Measurements from ENCODE around the gene RAB12.
"Not testable (repeated sequence)": the region's sequence is repeated elsewhere in the genome, so short reads cannot be mapped to it uniquely, and the experiment has no call there.

RAB12 gene

DNA sequence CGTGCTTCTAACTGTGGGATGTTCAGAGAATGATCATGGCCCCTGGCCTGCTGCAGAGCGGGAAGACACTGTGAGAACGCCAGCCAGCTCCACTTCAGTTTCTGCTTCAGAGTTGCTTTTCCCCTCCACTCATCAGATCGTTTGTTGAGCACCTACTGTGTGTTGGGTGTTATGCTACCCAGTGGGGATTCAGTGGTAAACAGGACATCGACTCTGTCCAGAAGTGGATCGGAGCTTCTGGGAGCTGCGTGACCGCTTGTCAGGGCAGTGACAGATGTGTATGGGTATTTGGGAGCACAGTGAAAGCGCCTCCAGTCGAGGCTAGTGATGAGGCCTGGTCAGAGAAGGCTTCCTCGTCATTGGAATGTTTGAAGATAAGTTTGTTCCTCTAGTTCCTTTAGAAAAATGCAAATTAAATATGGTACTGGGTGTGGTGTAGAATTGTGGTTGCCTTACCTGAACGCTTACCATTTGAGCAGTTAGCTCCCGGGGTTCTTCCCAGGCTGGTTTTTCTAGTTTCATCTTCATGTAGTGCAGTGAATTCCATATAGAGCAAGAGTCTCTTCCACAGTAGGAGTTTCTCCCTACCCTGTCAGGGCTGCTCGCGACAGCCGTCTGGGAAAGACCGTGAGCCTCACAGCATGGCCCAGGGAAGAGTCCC lies 2.8 kb downstream of the RAB12 start:
- DNase-seq (ENCODE audit: low spot score) = no peak

DNA sequence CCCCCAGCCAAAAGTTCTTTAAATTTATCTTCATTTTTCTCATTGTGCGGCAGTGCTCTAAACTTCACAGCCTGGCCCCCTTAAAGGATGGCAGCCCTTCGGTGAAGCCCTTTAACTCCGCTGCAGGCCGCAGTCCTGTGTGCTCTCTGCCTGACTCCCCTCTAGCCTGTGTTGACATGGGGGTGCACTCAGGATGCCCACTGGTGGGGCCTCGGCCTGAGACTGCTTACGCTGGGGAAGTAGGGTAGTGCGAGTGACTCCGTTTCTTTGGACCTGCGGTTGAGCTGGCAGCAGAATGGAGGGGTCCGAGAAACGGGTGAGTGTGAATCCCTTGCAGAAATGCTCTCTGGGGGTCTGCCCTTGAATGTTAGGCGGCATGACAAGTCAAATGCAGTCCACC lies 5.6 kb downstream of the RAB12 start:
- DNase-seq (ENCODE audit: low spot score) = no peak

DNA sequence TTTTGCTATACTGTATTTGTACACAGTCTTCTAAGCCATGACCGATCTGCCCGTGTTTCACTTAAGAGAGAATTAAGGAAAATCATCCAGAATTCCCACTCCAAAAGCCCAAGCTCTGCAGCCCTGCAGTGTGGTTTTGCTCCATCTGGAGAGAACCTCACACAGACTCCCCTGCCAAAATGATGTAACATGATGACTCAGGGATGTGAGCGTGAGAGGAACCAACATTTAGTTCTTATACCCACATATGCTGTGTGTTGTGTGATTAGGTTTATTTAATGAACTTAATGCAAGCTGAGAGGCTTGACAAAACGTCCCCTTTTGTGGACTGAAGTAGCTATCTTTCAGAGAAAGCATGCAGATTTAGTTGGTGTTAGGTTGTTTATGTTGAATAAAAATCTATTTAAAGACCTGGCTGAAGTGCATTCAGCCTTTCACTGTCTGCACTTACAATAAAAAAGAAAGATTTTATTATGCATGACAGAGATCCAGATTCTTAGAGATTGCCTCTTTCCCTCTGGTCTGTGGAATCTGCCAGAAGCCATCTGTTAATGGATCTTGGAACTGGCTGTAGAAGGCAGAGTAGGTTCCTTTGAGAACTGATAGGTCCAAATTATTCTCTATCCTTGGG lies 6.3 kb downstream of the RAB12 start:
- DNase-seq (ENCODE audit: low spot score) = no peak

DNA sequence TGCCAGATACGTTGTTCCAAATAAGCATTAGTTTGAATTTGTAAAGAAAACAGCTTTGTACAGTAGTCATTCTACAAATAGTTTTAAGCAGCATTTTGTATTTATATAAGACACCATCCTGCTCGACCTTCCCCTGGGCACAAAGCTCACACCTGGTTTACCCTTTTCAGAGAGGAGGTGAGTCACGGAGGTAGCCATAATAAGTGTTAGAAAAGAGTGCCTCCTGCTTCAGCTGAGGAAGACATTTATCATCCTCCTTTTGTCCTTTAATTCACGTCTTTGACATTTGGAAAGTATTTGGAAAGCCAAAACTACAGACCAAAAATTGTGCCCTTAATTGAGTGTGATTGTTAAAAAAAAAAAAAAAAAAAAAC lies 6.8 kb downstream of the RAB12 start:
- DNase-seq (ENCODE audit: low spot score) = no peak

DNA sequence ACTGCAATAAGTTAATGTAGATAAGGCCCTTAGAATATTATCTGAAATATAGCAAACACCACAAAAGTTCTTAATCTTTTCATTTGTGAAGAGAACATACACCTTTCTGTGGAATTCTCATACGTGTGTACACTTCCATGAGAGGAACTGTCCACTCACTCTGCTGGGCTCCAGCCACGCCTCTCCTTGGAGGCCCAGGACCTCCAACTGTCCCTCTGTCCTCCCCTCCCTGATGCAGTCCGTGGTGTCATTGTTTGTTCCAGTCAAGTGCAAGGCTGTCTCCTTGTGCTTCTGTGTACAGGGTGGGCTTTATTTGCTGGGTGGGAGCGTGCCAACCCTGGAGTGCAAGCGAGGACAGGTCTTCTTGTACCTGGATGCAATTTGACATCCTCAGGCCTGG lies 8.7 kb downstream of the RAB12 start:
- no peak for DNase-seq (ENCODE audit: low spot score)

DNA sequence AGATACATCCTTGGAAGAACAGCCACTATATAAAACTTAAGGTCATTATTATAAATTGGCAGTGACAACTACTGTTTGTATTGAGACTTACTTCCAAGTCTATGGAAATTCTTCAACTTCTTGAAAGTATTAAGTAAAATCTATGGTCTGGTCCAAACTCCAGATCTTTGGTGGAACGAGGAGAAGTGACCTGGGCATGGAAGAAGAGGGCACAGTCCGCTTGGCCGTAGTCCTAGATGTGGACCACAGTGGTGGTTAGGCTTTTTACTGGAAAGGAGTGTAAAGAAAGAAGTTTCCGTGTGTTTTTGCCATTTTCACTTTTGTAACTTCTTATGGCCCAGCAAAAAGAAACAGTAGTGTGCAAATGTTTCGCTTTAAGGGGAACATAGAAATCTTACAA lies 9.8 kb downstream of the RAB12 start:
- DNase-seq (ENCODE audit: low spot score) = no peak

DNA sequence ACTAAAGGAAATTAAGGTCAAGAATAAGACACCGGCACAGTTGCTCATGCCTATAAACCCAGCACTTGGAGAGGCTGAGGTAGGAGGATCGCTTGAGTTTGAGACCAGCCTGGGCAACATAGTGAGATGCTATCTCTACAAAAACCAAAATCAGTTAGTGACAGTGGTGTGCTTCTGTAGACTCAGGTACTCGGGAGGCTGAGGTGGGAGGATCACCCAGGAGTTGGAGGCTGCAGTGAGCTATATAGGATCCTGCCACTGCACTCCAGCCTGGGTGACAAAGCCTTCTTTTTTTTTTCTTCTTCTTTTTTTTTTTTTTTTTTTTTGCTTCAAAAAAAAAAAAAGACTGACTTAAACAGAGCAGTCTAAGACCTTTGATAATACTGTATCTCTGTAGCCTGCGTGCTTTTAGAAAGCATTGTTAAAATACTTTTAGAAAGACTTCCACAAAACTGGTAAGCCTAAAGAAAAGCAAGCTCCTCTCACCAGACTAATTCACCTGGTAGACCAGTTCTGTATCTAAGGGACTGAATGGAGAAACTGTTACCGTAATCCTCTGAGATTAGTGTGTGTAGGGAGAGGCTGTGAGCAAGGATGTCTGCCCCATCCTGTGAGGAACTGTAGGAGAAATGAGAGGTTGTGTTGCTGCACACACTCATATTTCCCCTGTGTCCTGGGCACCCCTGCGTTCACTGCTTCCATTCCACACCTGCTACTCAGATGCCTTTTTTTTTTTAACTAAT lies 10.8 kb downstream of the RAB12 start:
- DNase-seq (ENCODE audit: low spot score) = no peak

DNA sequence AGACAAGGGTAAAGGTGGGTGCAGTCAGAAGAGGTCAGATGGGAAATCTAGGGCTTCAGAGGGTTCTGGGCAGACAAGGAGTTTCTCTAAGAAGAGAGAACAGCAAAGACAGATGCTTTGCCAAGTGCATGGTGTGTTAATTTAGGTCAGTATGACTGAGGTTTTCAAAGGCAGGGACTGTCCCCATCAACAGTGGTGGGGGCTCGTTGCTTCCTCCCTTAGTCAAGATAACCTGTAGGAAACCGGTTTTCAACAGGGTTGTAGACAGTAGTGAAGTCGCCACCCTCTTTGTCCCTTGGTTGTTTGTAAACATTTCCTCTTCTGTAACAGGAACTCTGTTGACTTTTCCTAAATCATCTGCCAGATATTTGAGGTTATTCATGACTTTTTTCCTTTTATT lies 11.6 kb downstream of the RAB12 start:
- no peak for DNase-seq (ENCODE audit: low spot score)

DNA sequence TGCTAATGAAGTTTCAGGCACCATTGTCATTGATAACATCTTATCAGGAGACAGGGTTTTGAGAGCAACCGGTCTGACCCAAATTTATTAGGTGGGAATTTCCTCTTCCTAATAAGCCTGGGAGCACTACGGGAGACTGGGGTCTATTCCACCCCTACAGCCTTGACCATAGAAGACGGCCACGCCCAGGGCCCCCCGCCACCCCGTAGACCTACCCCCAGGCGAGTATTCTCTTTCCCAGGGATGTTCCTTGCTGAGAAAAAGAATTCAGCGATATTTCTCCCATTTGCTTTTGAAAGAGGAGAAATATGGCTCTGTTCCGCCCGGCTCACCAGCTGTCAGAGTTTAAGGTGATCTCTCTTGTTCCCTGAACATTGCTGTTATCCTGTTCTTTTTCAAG lies 13.4 kb downstream of the RAB12 start:
- not testable (repeated sequence) for DNase-seq (ENCODE audit: low spot score)

DNA sequence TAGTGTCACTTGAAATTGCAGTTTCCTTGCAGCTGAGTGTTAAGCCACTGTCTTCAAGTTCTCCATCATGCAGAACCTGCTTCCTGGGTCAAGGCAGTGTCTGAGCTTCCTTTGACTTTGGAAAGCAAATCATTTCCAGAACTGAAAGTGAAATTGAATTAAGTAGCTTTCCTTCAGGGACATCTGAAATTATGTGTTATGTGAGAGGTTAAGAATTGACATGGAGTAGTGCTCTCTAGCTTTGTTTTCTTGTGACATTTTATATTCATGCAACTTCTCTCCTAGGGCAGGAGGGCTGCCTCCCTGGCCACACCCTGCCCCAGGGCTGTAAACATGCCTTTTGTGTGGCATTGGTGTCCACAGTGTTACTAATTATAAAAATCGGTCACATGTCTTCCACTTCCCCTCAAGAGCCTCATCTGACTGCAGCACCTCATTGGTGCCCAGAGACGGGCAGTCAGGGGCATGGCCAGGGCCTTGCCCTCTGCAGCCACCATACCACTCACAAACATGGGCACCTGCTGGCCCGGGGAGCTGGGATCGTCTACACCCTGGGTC lies 14.4 kb downstream of the RAB12 start:
- DNase-seq (ENCODE audit: low spot score) = no peak

DNA sequence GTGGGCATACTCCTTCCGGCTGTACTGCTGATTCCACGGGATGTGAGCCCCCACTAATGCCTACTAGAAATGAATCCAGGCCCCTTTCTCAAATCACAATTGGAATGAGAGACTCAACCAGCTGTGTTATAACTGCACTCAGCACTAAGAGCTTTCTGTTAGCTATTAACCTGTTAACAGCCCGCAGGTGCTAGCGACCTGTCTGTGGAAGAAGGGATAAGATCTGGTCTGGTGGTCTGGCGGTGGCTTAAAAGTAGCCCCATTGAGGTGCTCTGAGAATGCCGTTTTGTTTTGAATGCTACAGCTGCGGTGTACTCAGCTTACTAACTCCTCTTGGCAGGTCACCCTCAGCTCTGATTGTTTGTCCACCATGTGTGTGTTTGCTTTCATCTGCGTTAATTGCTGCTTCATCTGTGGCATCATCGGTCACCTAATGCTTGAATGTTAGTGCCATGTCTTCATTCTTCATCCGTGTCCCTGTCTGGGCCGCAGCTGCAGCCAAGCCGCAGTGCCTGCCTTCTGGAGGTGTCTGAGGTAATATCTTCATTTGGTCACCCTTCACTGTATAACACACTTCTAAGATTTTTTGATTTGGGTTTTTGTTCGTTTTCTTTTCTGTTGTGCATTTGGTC lies 16.3 kb downstream of the RAB12 start:
- DNase-seq (ENCODE audit: low spot score) = no peak

DNA sequence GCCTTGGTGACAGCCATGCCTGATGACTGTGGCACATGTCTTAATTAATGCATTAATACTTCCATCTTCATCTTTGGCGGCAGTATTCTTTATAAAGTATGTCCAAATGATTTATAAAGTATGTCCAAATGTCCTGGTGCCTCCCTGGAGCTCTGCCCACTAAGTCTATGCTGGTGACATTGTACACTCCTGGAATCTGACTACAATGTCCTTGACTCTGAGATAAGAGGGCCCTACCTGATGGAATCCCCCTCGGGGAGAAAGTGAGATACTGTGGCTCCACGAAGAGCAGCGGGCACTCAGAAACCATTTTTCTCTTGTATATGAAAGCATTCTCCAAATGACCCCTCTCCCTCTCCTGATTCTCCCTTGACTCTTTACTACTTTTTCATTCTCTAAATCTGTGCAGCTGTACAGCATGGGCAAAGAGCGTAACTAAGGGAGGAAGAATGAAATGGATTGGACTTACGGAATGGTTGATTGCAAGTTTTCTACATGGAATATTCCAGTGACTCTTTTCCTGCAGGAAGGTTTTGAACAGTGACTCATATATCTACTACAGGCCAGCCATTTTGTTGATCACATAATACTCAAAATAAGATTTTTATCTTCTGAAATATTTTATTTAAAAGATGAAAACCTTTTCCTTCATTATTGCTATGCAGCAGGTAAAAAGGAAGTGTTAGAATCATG lies 17.3 kb downstream of the RAB12 start:
- DNase-seq (ENCODE audit: low spot score) = no peak

DNA sequence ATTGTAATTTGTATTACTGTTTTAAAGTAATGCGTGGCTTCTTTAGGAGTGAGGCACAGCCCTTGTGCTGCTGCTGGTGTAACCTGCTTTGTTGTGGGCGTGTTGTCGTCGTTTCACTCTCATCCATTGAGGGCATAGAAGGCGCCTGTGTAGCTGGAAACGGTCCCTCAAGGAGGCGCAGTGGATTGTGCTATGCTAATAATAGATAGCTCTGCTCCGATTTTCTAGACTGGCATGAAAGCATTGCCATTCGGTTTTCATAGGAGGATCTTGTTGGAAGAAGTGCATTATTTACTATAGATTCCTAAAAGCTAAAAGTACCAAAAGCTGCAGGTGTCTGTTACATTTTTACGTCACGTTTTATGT lies 17.9 kb downstream of the RAB12 start:
- no peak for DNase-seq (ENCODE audit: low spot score)

DNA sequence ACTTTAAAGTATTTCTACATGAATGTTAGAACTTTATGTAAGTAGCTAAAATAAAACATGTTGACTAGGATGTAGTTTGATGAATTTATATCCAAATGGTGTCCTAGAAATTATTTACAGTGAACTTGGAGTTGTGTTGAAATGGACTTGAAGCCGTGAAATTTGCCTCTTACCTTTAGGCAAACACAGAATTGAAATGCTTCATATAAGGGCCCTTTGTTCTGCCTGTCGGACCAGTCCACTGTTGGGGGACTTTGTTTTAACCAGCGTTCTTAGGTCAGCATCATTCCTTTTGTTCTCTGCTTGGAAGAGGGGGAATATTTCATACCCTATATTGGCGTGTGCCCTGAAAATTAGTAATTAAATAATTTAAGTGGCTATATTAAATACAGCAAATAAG lies 18.3 kb downstream of the RAB12 start:
- DNase-seq (ENCODE audit: low spot score) = no peak

DNA sequence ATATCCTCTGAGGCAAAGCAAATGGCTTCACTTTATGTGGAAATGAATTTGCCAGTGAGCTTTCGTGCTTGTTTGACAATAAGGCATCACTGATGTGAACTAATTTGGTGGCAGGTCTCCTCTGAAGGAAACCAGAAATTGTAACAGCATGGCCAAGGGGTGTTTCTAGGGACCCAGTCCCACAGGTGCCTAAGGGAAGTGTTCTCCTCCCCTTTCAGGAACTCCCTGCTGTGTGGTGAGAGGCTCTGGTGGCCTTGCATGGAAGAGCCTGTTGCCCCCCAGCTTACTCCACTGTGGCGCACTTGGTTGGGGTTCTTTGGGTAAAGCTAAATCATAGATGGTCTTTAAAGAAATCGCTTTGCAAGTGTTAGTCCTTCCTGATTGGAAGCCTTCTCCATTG lies 20.4 kb downstream of the RAB12 start:
- no peak for DNase-seq (ENCODE audit: low spot score)

DNA sequence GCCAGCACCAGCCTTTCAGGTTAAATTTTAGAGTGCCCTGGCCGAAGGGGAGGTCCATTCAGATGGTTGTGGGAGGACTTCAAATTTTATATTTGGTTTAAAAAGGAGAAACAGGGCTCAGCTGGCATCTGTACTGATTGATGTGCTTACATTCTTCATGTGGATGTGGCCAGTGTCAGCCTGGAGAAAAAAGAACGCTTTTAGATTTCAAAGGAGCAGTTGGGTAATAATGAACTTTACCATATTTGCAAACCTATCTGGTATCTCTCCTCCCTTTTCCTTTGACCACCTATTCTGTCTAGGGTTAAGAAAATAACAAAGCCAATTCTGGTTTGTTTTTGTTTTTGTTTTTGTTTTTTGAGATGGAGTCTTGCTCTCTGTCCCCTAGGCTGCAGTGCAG lies 21.3 kb downstream of the RAB12 start:
- DNase-seq (ENCODE audit: low spot score) = no peak

DNA sequence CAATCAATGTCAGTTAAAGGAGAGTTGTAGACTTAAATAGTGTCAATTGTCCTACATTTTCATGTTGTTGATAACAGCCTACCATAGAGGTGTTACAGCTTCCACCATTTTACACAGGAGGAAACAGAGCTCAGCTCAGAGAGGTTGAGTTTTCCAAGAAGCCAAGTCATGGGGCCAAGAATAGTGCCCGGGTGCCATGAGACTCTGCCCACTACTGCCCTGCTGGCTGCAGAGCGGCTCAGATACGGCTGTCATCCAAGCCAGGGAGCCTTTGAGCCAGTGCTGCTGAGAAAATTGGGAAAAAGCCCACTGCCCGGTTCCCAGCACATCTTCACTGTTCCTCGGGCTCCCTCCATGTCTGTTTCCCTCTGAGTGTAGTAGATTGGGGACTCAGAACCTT lies 22.0 kb downstream of the RAB12 start:
- no peak for DNase-seq (ENCODE audit: low spot score)

DNA sequence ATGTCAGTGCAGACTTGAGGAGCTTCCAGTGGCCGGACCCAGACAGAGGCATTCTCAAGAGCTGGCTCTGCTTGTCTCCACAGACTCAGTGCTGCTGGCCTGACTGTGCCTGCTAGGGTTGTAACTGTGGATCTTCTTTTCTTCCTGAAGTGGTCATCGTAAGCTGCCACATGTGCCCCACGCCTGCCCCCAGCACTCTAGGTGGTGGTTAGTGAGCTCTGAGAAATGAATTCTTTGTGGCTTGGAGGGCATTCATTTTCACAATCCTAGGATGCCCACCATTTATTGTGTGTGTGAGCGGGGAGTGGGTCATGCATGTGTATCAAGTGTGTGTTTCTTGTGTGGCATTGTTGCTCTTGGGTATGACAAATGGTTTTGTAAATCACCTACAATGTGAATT lies 23.1 kb downstream of the RAB12 start:
- no peak for DNase-seq (ENCODE audit: low spot score)

DNA sequence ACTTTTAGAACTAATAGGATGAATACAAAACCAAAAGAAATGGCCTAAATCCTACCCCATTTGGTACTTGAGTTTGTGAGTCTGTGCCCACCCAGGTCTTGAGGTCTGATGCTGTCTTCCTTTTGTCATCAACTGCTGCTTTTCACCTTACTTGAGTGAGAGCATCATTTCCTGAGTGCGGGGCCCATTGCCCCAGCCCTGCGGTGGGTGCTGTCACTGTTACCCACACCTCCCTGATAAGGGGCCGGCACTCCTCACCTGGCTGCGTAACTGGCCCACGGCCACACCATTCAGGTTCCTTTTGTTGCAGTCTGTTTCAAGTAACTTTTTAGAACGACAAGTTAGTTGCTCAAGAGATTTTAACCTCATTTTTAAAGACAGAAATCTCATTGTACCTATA lies 25.3 kb downstream of the RAB12 start:
- DNase-seq (ENCODE audit: low spot score) = no peak

DNA sequence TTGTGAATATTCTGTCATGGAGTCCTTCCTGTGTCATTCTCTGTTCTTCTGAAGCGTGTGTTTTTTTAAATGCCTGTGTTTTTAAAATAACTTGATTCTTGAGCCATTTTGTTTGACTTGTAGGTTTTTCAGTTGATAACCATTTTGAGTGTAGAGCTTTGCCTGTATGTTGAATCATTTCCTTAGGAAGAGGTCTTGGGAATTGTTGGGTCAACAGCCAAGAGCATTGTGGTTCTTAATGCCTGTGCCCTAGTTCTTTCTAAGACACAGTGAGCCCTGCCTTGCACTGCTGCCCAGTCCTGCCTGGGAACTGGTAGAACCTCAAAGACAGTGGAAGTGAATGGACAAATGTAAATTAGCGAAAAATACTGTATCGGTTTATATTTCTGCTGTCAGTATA lies 25.9 kb downstream of the RAB12 start:
- DNase-seq (ENCODE audit: low spot score) = no peak

DNA sequence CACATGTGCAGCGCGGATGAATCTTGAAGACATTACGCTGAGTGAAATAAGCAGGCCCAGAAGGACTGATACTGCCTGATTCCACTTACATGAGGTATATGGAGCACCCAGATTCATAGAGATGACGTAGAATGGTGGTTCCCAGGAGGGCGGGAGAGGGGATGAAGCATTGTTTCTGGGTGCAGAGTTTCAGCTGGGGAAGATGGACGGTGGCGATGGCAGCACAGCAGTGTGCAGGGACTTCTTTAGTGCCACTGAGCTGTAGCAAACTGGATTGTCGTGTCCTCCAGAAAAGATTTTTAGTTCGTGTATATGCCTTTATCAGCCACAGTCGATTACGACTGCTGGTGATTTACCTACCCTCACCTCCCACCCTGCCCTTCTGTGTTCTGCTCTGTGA lies 30.5 kb downstream of the RAB12 start:
- DNase-seq (ENCODE audit: low spot score) = no peak

DNA sequence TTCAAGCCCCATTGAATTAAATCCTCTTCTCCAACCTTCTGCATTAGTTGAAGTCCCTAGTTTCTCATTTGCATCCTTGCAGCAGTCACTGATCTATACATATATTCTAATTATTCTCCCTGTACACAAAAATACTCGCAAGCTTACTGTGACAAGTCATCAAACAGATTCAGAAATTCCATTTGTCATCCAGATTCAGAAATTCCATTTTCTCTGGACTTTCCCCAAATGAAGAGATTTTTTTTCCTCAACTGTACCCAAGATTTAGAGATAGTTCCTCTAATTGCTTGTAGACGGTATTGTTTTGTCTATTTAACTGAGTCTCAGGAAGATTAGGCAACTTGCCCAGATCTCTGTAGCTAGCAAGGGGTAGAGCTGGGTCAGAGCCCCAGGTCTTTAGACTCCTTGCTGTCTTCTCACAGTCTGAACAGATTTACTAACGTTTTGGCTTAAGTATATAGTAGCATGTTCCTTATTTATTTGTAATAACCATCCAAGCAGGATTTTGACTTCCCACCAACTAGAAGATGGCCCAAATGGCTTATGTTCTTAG lies 34.2 kb downstream of the RAB12 start:
- no peak for DNase-seq (ENCODE audit: low spot score)

Measured in iPS-NIHi11 (cell line).